GM19193 (cell line): ENCODE results near the gene LAIR2.
A peak's percentile ranks its signal among the peaks of the same experiment; 100 is the strongest.

ENCODE experiments used
- POLR2A ChIP-seq: IDR thresholded peaks from 4 replicates; pipeline ENCODE4 v1.6.1; 2011; ENCODE audit not compliant: insufficient read depth, insufficient read length; ENCODE audit errors: extremely low read depth

Gene LAIR2

DNA sequence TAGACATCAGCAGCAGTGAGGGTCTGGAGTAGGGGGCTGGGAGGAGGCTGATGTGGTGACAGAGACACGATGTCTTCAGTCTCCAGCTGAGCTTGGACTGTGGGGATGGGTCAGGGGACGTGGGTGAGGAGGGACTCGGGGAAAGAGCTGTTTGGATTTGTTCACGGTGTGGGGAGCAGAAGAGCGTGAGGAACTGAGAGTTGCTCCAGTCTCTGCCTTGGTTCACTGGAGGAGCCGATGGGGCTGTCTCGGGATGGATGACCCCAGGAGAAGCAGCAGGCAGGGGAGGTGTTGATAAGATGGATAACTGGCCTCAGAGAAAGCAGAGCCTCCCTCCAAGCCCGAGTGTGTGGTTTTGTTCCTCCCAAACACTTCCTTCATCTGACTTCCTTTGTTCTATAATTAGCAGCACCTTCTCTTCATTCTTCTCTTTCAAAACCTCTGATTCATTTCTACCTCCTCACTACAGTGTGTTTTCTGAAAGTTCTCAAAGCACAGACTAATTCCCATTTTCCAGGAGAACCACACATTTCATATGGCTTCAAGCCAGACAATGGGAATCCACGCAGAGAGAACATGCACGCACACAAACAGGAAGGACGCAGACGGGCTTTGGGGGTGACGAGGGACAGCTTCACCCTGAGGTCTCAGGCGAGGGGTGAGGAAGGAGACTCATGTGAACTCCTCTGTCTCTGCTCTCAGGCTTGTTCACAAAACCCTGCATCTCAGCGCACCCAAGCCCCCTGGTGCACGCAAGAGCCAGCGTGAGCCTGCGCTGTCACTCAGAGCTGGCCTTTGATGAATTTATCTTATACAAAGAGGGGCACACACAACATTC lies 18.6 kb downstream of the LAIR2 start:
- no peak for TF ChIP-seq POLR2A

DNA sequence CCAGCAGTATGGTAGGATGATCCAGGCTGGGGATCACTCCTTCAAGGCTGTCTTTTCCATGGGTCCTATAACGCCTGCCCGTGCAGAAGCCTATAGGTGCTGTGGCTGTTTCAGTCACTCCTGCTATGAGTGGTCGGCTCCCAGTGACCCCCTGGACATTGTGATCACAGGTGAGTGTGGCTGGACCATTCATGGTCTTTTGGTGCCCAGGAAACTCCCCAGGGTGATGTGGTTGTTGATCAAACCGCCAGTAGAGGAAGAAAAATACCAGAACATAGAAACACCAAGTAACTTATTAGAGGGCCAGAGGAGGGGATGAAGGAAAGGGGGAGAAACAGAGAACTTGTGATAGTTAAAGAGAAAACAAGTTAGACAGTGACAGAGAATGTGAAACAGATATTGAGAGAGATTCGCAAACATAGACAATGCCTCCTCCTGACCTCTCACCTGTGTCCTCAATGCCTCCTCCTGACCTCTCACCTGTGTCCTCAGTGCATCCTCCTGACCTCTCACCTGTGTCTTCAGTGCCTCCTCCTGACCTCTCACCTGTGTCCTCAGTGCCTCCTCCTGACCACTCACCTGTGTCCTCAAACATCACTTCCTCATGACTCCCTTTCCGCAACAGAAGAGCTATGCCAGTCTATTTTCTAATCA lies 19.4 kb downstream of the LAIR2 start:
- TF ChIP-seq POLR2A = no peak

DNA sequence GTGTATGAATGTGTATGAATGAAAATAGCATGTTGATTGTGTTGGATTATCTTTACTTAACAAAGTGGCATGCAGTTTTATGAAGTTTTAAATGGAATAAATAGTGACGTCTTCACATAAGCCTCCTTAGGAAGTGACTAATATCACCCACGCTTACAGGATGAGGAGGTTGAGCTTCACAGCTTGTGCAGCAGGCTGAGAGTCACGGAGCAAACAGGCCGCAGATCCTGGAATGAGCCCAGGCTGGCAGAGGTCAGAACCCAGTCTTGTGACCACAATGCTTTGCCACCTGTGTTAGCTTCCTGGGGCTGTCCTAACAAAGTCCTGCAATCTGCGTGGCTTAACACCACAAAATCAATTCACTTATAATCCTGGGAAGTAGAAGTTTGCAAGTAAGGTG lies 20.8 kb downstream of the LAIR2 start:
- no peak for TF ChIP-seq POLR2A

DNA sequence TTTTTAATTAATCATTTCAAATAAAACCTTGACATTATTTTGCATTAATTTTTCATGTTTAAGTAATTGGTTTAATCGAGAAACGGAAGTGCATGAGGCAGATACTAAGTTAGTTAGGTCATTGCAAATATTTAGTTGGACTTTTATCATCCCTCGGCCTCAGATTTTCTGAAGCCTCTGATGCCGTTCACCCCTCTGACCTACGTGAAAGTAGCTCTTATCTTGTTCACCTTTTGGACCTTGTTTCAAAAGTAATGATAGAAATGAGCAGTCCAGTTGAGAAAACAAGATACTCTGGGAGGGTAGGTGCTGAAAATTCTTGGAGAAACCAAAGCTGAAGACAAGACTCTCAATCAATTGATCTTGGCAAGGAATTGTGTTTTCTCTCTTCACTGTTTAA lies 23.0 kb downstream of the LAIR2 start:
- no peak for TF ChIP-seq POLR2A

DNA sequence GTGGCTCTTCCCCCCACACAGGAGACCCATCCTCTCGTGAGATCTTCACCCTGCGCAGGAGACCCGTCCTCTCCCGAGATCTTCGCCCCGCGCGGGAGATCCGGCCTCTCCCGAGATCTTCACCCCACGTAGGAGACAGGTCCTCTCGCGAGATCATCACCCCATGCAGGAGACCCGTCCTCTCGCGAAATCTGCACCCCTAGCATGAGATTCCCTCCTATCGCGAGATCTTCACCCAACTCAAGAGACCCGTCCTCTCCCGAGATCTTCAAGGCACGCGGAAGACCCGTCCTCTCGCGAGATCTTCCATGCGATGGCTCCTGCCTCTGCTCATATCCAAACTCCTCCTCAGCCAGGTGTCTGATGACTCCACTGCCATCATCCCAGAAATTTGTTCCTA lies 24.3 kb downstream of the LAIR2 start:
- TF ChIP-seq POLR2A = no peak

DNA sequence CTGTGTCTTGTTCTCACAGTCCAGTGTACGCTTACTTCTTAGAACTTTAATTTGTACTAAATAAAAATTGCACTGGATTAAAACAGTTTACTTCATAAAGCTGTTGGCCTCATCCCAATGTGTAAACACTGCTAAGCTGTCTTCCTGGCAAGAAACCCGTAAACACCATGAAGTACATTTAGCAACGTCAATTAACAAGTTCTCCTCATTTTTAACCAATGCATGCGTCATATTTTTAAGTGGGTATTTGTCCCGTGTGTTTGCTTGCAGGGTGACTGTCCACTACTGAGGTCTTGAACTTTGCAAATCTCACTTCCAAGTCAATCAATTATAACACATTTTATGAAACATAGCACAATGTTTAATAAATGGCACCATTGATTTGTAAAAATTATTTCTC lies 28.2 kb downstream of the LAIR2 start:
- no peak for TF ChIP-seq POLR2A

DNA sequence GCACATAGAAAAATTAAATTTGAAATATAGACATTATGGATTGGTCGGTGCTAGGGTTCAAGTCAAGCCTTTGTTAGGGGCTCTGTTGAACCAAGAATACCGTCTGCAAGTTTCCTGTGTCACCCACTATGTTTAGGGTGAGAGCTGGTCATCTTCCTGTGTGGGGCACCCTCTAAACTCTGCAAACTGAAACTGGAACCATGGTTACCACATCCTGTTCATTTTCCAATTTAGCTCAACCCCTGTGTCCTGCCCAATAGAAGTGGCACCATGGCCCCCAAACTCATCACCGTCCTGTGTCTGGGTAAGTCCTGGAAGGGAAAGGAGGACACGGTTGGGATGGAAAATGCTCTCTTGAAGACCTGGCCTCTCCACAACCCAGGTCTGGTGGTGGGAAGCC lies 29.9 kb downstream of the LAIR2 start:
- TF ChIP-seq POLR2A = peak; percentile 23

DNA sequence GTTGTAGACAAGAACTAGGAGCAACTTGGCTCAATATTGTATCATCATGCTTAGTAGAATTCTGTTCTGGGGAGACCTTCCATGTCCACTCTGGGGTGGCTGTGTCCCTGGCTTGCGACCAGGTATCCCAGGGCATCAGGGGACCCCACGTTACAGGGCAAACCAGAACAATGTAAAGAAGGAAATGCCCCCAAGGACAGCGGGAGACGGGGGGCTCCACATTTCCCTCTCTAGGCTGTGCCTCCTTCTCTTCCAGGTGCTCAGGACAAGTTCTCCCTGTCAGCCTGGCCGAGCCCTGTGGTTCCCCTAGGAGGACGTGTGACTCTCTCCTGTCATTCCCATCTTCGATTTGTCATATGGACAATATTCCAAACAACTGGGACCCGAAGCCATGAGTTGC lies 30.8 kb downstream of the LAIR2 start:
- no peak for TF ChIP-seq POLR2A

DNA sequence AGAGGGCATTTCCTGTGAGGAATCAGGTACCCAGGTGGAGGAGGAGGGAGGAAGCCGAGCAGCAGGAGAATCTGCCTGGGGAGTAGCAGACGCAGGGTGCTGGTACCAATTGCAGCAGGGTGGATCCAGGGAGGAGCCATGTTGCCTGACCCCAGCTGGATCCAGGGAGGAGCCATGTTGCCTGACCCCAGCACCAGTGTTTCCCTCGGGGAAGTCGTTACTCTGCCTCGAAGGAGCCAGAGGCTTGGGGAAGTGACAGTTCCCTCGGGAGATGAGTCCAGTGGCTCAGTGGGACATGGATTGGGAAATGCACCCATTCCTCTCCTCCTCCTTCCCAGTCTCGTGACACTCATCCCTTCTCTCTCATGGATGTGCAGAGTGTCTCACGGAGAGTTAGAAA lies 31.5 kb downstream of the LAIR2 start:
- no peak for TF ChIP-seq POLR2A

DNA sequence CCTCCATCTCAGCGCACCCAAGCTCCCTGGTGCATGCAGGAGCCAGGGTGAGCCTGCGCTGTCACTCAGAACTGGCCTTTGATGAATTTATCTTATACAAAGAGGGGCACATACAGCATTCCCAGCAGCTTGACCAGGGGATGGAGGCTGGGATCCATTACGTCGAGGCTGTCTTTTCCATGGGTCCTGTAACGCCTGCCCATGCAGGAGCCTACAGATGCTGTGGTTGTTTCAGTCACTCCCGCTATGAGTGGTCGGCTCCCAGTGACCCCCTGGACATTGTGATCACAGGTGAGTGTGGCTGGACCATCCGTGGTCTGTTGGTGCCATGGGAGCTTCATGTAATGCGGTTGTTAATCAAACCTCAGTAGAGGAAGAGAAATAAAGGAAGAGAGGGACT lies 33.0 kb downstream of the LAIR2 start:
- TF ChIP-seq POLR2A = no peak

DNA sequence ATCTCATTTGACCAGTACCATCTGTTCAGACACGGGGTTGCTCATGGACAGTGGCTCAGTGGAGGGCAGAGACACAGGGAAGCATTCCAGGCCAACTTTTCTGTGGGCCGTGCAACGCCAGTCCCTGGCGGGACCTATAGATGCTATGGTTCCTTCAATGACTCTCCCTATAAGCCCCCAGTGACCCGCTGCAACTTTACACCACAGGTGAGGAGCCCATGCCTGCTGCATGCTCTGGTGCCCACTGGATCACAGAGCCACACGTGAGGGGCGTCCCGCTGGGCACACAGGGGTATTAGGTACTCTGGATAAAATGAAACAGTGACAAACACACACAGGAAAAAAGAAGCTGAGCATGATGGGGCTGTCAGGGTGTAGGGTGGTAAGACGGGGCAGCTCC lies 34.3 kb downstream of the LAIR2 start:
- TF ChIP-seq POLR2A = no peak

DNA sequence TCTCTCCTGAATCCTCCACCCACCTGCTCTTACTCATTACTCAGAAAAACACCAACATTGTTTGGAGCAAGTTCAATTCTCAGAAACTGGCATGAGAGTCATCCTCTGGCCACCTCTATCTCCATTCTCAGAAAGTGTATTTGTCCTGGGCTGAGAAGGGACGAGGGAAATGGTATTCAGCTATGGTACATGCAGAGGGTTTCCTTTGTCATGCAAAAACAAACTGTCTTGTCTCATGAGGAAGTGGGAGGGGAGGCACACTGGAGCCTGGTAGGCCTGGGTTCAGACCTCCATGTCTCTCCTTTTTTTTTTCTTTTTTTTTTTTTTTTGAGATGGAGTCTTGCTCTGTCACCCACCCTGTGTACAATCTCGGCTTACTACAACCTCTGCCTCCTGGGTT lies 39.1 kb downstream of the LAIR2 start:
- no peak for TF ChIP-seq POLR2A

DNA sequence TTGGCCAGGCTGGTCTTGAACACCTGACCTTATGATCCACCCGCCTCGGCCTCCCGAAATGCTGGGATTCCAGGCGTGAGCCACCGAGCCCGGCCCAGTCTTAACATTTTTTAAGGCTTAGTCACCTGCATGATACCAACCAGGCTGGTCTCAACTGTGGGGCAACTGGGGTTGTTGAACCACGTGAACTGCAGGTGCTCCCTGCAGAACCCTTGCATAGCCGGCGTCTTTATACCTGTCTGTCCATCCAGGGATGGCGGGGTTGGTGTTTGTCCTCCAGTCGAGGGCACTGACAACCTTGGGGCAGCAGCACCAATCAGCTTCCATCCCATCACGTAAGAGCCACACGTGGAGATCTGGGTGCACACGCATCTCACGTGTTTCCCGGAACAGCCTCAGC lies 46.2 kb downstream of the LAIR2 start:
- TF ChIP-seq POLR2A = no peak

DNA sequence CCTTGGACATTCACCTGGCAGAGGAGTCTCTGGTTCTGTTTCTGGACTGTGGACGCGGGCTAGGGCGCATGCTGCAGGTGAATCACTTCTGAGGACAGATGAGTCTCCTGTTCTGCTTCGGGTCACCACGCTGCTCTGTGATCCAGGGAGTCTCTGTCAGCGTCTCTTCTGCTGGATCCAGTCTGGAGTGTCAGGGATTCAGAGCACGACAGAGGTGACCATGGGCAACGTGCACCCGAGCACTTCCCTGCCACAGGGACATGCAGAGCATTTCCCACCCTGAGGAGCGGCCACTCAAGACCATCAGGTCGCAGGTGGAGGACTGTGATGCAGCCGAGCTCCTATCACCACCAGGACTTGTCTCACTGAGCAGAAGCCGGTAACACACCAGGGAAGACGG lies 46.6 kb downstream of the LAIR2 start:
- no peak for TF ChIP-seq POLR2A

DNA sequence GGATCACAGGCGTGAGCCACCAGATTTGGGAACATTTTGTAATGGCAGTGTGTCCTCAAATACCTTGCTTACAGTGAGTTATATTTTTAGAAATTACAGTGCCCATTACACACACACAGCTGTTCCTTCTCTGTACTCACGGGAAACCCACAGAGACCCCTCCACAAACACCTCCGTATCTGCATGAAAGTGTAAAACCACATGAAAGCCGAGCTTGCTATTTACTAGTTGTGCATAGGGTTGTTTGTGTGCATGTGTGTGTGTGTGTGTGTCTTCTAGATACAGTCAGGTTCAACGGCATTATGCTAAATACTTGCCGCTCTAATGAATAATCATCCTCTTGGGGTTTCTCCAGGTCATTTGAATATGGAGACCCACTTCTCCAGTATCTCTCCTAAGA lies 48.7 kb downstream of the LAIR2 start:
- no peak for TF ChIP-seq POLR2A
